CD1c-positive myeloid dendritic cell (primary cell): Measurements from ENCODE around the gene TLCD5.

Experiments
- DNase-seq: peaks from one replicate; pipeline ENCODE4 v3.0.0-alpha.2; 2016; ENCODE audit errors: extremely low spot score

TLCD5 gene

DNA sequence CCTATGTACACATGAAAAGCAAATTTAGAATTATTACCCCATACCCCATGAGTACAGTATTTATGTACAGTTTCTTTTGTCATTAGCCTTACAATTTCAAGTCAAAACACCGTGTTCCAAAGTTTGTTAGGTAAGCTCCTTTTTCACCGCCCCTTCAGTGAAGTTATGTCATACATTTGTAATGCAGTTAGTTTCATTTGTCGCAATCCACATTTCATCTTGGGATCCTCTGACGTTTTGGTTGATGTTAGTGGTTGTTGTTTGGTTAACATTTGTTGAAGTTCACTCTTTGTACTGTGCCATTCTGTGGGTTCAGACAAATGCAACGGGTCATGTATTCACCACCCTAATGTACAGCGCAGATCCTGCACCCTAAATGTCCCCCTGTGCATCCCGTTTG, 56.3 kb downstream of the TLCD5 start:
- no peak for DNase-seq
